Fibroblast of lung (primary cell): ENCODE results near the gene GAA. TPM values are rescaled to one million over a fixed set of nuclear protein-coding genes. Genes with fewer than 3 reads are reported as not detected.

Source experiments
- DNase-seq, 2 donors: peaks; one replicate each; pipeline versions ENCODE4 v3.0.0 to v3.0.0-alpha.2; 2010; ENCODE audit warnings: low read depth in 2 of 2
- H2AFZ ChIP-seq: 2 replicates; pipeline ENCODE4 v1.5.1; 2012; ENCODE audit warnings: low read length, control low read depth, inconsistent platforms
- H3K27ac ChIP-seq: 2 replicates; pipeline ENCODE4 v1.5.1; 2011; ENCODE audit warnings: low read length, control low read depth; ENCODE audit not compliant: insufficient read depth
- H3K27me3 ChIP-seq: 2 replicates; pipeline ENCODE4 v1.5.1; 2011; ENCODE audit warnings: mild to moderate bottlenecking, low read length; ENCODE audit not compliant: control insufficient read depth, insufficient read depth
- H3K36me3 ChIP-seq: 2 replicates; pipeline ENCODE4 v1.5.1; 2011; ENCODE audit warnings: low read length; ENCODE audit not compliant: control insufficient read depth, insufficient read depth
- H3K4me1 ChIP-seq: 2 replicates; pipeline ENCODE4 v1.5.1; 2011; ENCODE audit warnings: low read length; ENCODE audit not compliant: control insufficient read depth, insufficient read depth; ENCODE audit errors: extremely low read depth
- H3K4me2 ChIP-seq: 2 replicates; pipeline ENCODE4 v1.5.1; 2011; ENCODE audit warnings: low read length, control low read depth; ENCODE audit not compliant: insufficient read depth; ENCODE audit errors: extremely low read depth
- H3K4me3 ChIP-seq, 4 experiments: fragments of 200-600 bp in 1 of 4; sonication (generic) in 1 of 4; replicated peaks in 1 of 4; 2 replicates each; pipeline ENCODE4 v1.5.1; 2011 to 2016; ENCODE audit warnings: low read length in 4 of 4, low read depth in 3 of 4, mild to moderate bottlenecking in 3 of 4, control low read depth in 2 of 4, inconsistent platforms in 1 of 4, mixed read lengths in 1 of 4; ENCODE audit not compliant: insufficient read depth in 1 of 4; ENCODE audit errors: control extremely low read depth in 1 of 4
- H3K79me2 ChIP-seq: 2 replicates; pipeline ENCODE4 v1.5.1; 2012; ENCODE audit warnings: mild to moderate bottlenecking, low read length, inconsistent platforms; ENCODE audit not compliant: control insufficient read depth, insufficient read depth
- H3K9ac ChIP-seq: 2 replicates; pipeline ENCODE4 v1.5.1; 2011; ENCODE audit warnings: mild to moderate bottlenecking, low read length, control low read depth; ENCODE audit not compliant: insufficient read depth
- H3K9me3 ChIP-seq: 2 replicates; pipeline ENCODE4 v1.5.1; 2012; ENCODE audit warnings: low read depth, low read length; ENCODE audit not compliant: control insufficient read depth, insufficient read depth
- H4K20me1 ChIP-seq: 2 replicates; pipeline ENCODE4 v1.5.1; 2011; ENCODE audit warnings: low read length; ENCODE audit not compliant: control insufficient read depth, insufficient read depth; ENCODE audit errors: extremely low read depth
- CTCF ChIP-seq, 2 donors: IDR thresholded peaks in 1 of 2; conservative IDR thresholded peaks in 1 of 2; 1 replicate in 1 of 2; 2 replicates in 1 of 2; pipeline ENCODE4 v1.5.1; 2011 to 2012; ENCODE audit warnings: low read length in 2 of 2, control low read depth in 1 of 2, inconsistent platforms in 1 of 2, low read depth in 1 of 2, mild to moderate bottlenecking in 1 of 2
- EZH2 ChIP-seq: IDR thresholded peaks from 2 replicates; pipeline ENCODE4 v1.5.1; 2012; ENCODE audit warnings: low read length, control low read depth, mild to moderate bottlenecking; ENCODE audit errors: missing control alignments
- polyA plus RNA-seq, 2 donors: library from polyadenylated mRNA; depleted of rRNA in 1 of 2; stranded (reverse) in 1 of 2; unstranded in 1 of 2; fragments of >200 nt; gene quantifications; 2 replicates each; pipeline ENCODE4 v1.2.1, GENCODE V29; 2011 to 2012; ENCODE audit warnings: missing spikeins in 1 of 2
- total RNA-seq: library from RNA; depleted of rRNA; stranded (reverse); fragments of >200 nt; gene quantifications from 2 replicates; pipeline ENCODE4 v1.2.1, GENCODE V29; 2014

The GAA gene
- total and polyA plus RNA-seq, 2 donors (not counting 1 experiment from before 2014, with no cell fraction given), result 6.4 to 25.6 TPM

- Histone ChIP-seq H3K27me3 (peaks cover 2% of the 10 kb centered on the region), H3K27ac (no peak overlapping the region), H3K79me2 (no peaks in the 10 kb centered on the region), H3K36me3 (no peaks in the 10 kb centered on the region), H2AFZ (no peak overlapping the region), H3K4me1 (peaks cover 2% of the 10 kb centered on the region), H3K4me3 (no peak overlapping the region), H4K20me1 (no peaks in the 10 kb centered on the region), H3K4me2 (no peak overlapping the region), H3K9ac (no peak overlapping the region), H3K9me3 (no peaks in the 10 kb centered on the region)
- DNase-seq, result no peak
- no peak for TF ChIP-seq CTCF (conservative IDR thresholded peaks at IDR 0.05 in 1 of 2, IDR thresholded peaks at IDR 0.05 in 1 of 2; ENCODE audit: low read depth in 1 of 2, low read length in 2 of 2)
- TF ChIP-seq EZH2, result no peak
Measured at GRCh38 chr17:80083136-80083661, 18.2 kb upstream of the GAA start.

GRCh38 chr17:80084773-80085172 lies 16.6 kb upstream of the GAA start:
- no peak for DNase-seq
- H3K9me3 ChIP-seq, result no peaks in the 10 kb centered on the region
- H3K27ac ChIP-seq, result no peak overlapping the region
- H3K4me3 ChIP-seq, result no peak overlapping the region
- no peaks in the 10 kb centered on the region for H4K20me1 ChIP-seq
- no peak overlapping the region for H3K9ac ChIP-seq
- H3K4me1 ChIP-seq, result peaks cover 2% of the 10 kb centered on the region
- no peaks in the 10 kb centered on the region for H3K79me2 ChIP-seq
- TF ChIP-seq EZH2, result no peak
- TF ChIP-seq CTCF (conservative IDR thresholded peaks at IDR 0.05 in 1 of 2, IDR thresholded peaks at IDR 0.05 in 1 of 2; ENCODE audit: low read depth in 1 of 2, low read length in 2 of 2), result no peak
- peaks cover 2% of the 10 kb centered on the region for H3K27me3 ChIP-seq
- H3K36me3 ChIP-seq, result no peaks in the 10 kb centered on the region
- H2AFZ ChIP-seq, result no peak overlapping the region
- no peak overlapping the region for H3K4me2 ChIP-seq

GRCh38 chr17:80086081-80086480 lies 15.3 kb upstream of the GAA start:
- Histone ChIP-seq H4K20me1 (no peaks in the 10 kb centered on the region), H2AFZ (no peak overlapping the region), H3K79me2 (no peaks in the 10 kb centered on the region), H3K4me2 (no peak overlapping the region), H3K27me3 (peaks cover 2% of the 10 kb centered on the region), H3K4me3 (no peak overlapping the region), H3K27ac (no peak overlapping the region), H3K36me3 (no peaks in the 10 kb centered on the region), H3K9me3 (no peaks in the 10 kb centered on the region), H3K4me1 (peaks cover 2% of the 10 kb centered on the region), H3K9ac (no peak overlapping the region)
- TF ChIP-seq CTCF (conservative IDR thresholded peaks at IDR 0.05 in 1 of 2, IDR thresholded peaks at IDR 0.05 in 1 of 2; ENCODE audit: low read depth in 1 of 2, low read length in 2 of 2) (no peak), EZH2 (no peak)
- no peak for DNase-seq
